HEK293 (cell line): ENCODE data around the gene MAEA.

Source experiments
- CTCF ChIP-seq: fragments of 450-650 bp; formaldehyde crosslinking; IDR thresholded peaks from 2 replicates; pipeline ENCODE4 v1.5.1; 2016; ENCODE audit warnings: missing biosample characterization, missing genetic modification characterization
- REST ChIP-seq: fragments of 450-650 bp; formaldehyde crosslinking; IDR thresholded peaks from 2 replicates; pipeline ENCODE4 v1.5.1; 2016; ENCODE audit warnings: missing biosample characterization, missing genetic modification characterization
- ZBTB17 ChIP-seq: fragments of 450-650 bp; formaldehyde crosslinking; IDR thresholded peaks from 2 replicates; pipeline ENCODE4 v1.5.1; 2016; ENCODE audit warnings: missing biosample characterization, missing genetic modification characterization
- ZNF132 ChIP-seq: fragments of 450-650 bp; formaldehyde crosslinking; IDR thresholded peaks from 2 replicates; pipeline ENCODE4 v1.5.1; 2017; ENCODE audit warnings: missing biosample characterization, missing genetic modification characterization, borderline replicate concordance
- ZNF133 ChIP-seq: fragments of 450-650 bp; formaldehyde crosslinking; IDR thresholded peaks from 2 replicates; pipeline ENCODE4 v1.5.1; 2016; ENCODE audit warnings: missing biosample characterization, missing genetic modification characterization
- ZNF174 ChIP-seq: fragments of 450-650 bp; formaldehyde crosslinking; IDR thresholded peaks from 2 replicates; pipeline ENCODE4 v1.5.0; 2017; ENCODE audit warnings: missing biosample characterization, mild to moderate bottlenecking, missing genetic modification characterization
- ZNF274 ChIP-seq, 2 experiments: fragments of 200-500 bp in 1 of 2; fragments of 450-650 bp in 1 of 2; sonication (Bioruptor generic) in 1 of 2; formaldehyde crosslinking in 1 of 2; IDR thresholded peaks; 2 replicates each; pipeline versions ENCODE4 v1.5.1 to v1.6.1; 2014 to 2016; ENCODE audit warnings: borderline replicate concordance in 1 of 2, inconsistent platforms in 1 of 2, low read length in 1 of 2, missing biosample characterization in 1 of 2, missing genetic modification characterization in 1 of 2
- ZNF433 ChIP-seq: fragments of 450-650 bp; formaldehyde crosslinking; IDR thresholded peaks from 2 replicates; pipeline ENCODE4 v1.5.1; 2016; ENCODE audit warnings: missing biosample characterization, missing genetic modification characterization, low read depth
- ZNF510 ChIP-seq: fragments of 450-650 bp; formaldehyde crosslinking; IDR thresholded peaks from 2 replicates; pipeline ENCODE4 v1.5.1; 2018; ENCODE audit warnings: mild to moderate bottlenecking, missing genetic modification characterization, missing biosample characterization; ENCODE audit not compliant: insufficient replicate concordance
- ZNF639 ChIP-seq: fragments of 450-650 bp; formaldehyde crosslinking; IDR thresholded peaks from 2 replicates; pipeline ENCODE4 v1.5.1; 2016; ENCODE audit warnings: missing biosample characterization, missing genetic modification characterization
- ZNF660 ChIP-seq: fragments of 450-650 bp; IDR thresholded peaks from 2 replicates; pipeline ENCODE4 v1.5.1; 2018; ENCODE audit warnings: missing biosample characterization, mild to moderate bottlenecking, missing genetic modification characterization

GRCh38 chr4:1336088-1336491 lies 46.4 kb downstream of the MAEA start:
- TF ChIP-seq CTCF (tag by site-specific recombination), result no peak
- no peak for TF ChIP-seq ZNF510
- no peak for TF ChIP-seq ZNF660 (tag by site-specific recombination)
- no peak for TF ChIP-seq REST (tag by site-specific recombination)
- no peak for TF ChIP-seq ZNF274 (IDR thresholded peaks at IDR 0.05; ENCODE audit: low read length)
- no peak for TF ChIP-seq ZNF274 (tag by site-specific recombination; IDR thresholded peaks at IDR 0.05; ENCODE audit: borderline replicate concordance)
- TF ChIP-seq ZBTB17 (tag by site-specific recombination), result no peak
- no peak for TF ChIP-seq ZNF174
- TF ChIP-seq ZNF433 (tag by site-specific recombination), result no peak
- TF ChIP-seq ZNF132, result no peak
- TF ChIP-seq ZNF133 (tag by site-specific recombination), result no peak
- TF ChIP-seq ZNF639 (tag by site-specific recombination), result no peak
